CD4-positive, alpha-beta T cell (primary cell): ENCODE results near the gene PRKD2. TPM values are rescaled to one million over a fixed set of nuclear protein-coding genes. Genes with fewer than 3 reads are reported as not detected.
A peak's percentile ranks its signal among the peaks of the same experiment; 100 is the strongest.

Source experiments
- ATAC-seq: fragments of 200-7000 bp; cut with Tn5 transposase; one replicate; pipeline ENCODE4 v1.10.0; 2022; ENCODE audit warnings: mild to moderate bottlenecking; ENCODE audit not compliant: poor library complexity
- CTCF ChIA-PET: fragments of 350-600 bp; sonication (Branson Sonifier 250); formaldehyde crosslinking; loops from one replicate; lab custom pipeline; 2021; ENCODE audit warnings: antibody characterized with exemption, inconsistent platforms; lab: Charles Lee
- POLR2A ChIA-PET: fragments of 350-600 bp; sonication (Branson Sonifier 250); formaldehyde crosslinking; loops from one replicate; lab custom pipeline; 2021; ENCODE audit warnings: antibody characterized with exemption, inconsistent platforms; lab: Charles Lee
- DNase-seq, 14 experiments: peaks; one replicate each; pipeline ENCODE4 v3.0.0-alpha.2; 2013 to 2020; ENCODE audit warnings: mixed read lengths in 2 of 14
- H3K27ac ChIP-seq, 2 donors: one replicate each; pipeline versions ENCODE4 v1.5.1 to v1.7.0; 2013; ENCODE audit warnings: low read length in 2 of 2, low read depth in 1 of 2, mild to moderate bottlenecking in 1 of 2
- H3K27me3 ChIP-seq, 2 experiments: 1 replicate in 1 of 2; 2 replicates in 1 of 2; pipeline versions ENCODE4 v1.6.1 to v1.7.0; 2013; ENCODE audit warnings: low read length in 2 of 2, control low read depth in 1 of 2, mild to moderate bottlenecking in 1 of 2, moderate library complexity in 1 of 2; ENCODE audit not compliant: insufficient read depth in 2 of 2, control insufficient read depth in 1 of 2
- H3K36me3 ChIP-seq: one replicate; pipeline ENCODE4 v1.6.1; 2013; ENCODE audit warnings: low read length, control low read depth; ENCODE audit not compliant: insufficient read depth
- H3K4me1 ChIP-seq: one replicate; pipeline ENCODE4 v1.6.1; 2013; ENCODE audit warnings: low read length, control low read depth; ENCODE audit not compliant: insufficient read depth
- H3K4me3 ChIP-seq: one replicate; pipeline ENCODE4 v1.5.1; 2013; ENCODE audit warnings: mild to moderate bottlenecking, low read length, moderate library complexity
- H3K9me3 ChIP-seq, 2 experiments: 1 replicate in 1 of 2; 2 replicates in 1 of 2; pipeline versions ENCODE4 v1.6.1 to v1.7.0; 2013; ENCODE audit warnings: low read length in 2 of 2, mild to moderate bottlenecking in 2 of 2, control low read depth in 1 of 2, moderate library complexity in 1 of 2; ENCODE audit not compliant: control insufficient read depth in 1 of 2, insufficient read depth in 1 of 2
- H3K27ac Mint-ChIP-seq: one replicate; pipeline ENCODE4 v1.8.0; 2020; ENCODE audit warnings: mixed read lengths
- H3K27me3 Mint-ChIP-seq: one replicate; pipeline ENCODE4 v1.8.0; 2021; ENCODE audit warnings: mixed read lengths
- H3K36me3 Mint-ChIP-seq: one replicate; pipeline ENCODE4 v1.8.0; 2021; ENCODE audit warnings: low read depth, mixed read lengths
- H3K4me1 Mint-ChIP-seq: one replicate; pipeline ENCODE4 v1.8.0; 2021; ENCODE audit warnings: low read depth, mixed read lengths
- H3K4me3 Mint-ChIP-seq: one replicate; pipeline ENCODE4 v1.8.0; 2020; ENCODE audit warnings: mild to moderate bottlenecking, mixed read lengths
- H3K9me3 Mint-ChIP-seq: one replicate; pipeline ENCODE4 v1.8.0; 2020; ENCODE audit warnings: mixed read lengths
- intact Hi-C, 2 experiments: fragments of 100-400 bp; cut with DNase I in 1 of 2; cut with micrococcal nuclease in 1 of 2; formaldehyde crosslinking; loops; one replicate each; pipeline versions ENCODE4 v1.15.1 to v1.9.0; 2023 to 2025; cut with DNase I, micrococcal nuclease
- total RNA-seq, 174 experiments: library from RNA in 2 of 174; stranded (reverse) in 2 of 174; gene quantifications; one replicate each; pipeline ENCODE4 v1.2.3 and lab custom pipeline; 2021 to 2026
- TF ChIP-seq, protein P1 (sequence below): fragments of 200-600 bp; IDR thresholded peaks from one replicate; pipeline ENCODE4 v1.8.0; 2022; ENCODE audit warnings: antibody characterized with exemption, mild to moderate bottlenecking

The PRKD2 gene
- total RNA-seq, 2 experiments from 2014 or later: 105 to 113 TPM

GRCh38 chr19:46728693-46729339 is 11.9 kb upstream of the PRKD2 start:
- peaks cover 80% of the 10 kb centered on the region for H3K36me3 Mint-ChIP-seq
- TF ChIP-seq, protein P1, sequence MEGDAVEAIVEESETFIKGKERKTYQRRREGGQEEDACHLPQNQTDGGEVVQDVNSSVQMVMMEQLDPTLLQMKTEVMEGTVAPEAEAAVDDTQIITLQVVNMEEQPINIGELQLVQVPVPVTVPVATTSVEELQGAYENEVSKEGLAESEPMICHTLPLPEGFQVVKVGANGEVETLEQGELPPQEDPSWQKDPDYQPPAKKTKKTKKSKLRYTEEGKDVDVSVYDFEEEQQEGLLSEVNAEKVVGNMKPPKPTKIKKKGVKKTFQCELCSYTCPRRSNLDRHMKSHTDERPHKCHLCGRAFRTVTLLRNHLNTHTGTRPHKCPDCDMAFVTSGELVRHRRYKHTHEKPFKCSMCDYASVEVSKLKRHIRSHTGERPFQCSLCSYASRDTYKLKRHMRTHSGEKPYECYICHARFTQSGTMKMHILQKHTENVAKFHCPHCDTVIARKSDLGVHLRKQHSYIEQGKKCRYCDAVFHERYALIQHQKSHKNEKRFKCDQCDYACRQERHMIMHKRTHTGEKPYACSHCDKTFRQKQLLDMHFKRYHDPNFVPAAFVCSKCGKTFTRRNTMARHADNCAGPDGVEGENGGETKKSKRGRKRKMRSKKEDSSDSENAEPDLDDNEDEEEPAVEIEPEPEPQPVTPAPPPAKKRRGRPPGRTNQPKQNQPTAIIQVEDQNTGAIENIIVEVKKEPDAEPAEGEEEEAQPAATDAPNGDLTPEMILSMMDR: peak; percentile 89
- Histone ChIP-seq H3K36me3 (peaks cover 95% of the 10 kb centered on the region), H3K27ac (no peak overlapping the region), H3K27me3 (no peaks in the 10 kb centered on the region), H3K4me1 (peaks cover 11% of the 10 kb centered on the region), H3K9me3 (no peaks in the 10 kb centered on the region), H3K4me3 (no peak overlapping the region)
- H3K27ac Mint-ChIP-seq: no peak overlapping the region
- ATAC-seq: peak; percentile 89
- peaks cover 8% of the 10 kb centered on the region for H3K4me1 Mint-ChIP-seq
- CTCF ChIA-PET: interaction anchor here (0.7 to 3.5 kb wide), 12 partner anchors 11 to 199 kb away, joined by 3 to 45 read pairs (median 6); no protein-coding TSS in a partner anchor
- peak; percentile 69 to 90 (median 82) for DNase-seq
- no peaks in the 10 kb centered on the region for H3K9me3 Mint-ChIP-seq
- H3K27me3 Mint-ChIP-seq: no peaks in the 10 kb centered on the region
- intact Hi-C loops: loop anchor here (1.0 to 2.0 kb wide), 3 partner anchors 25 to 200 kb away; no protein-coding TSS in a partner anchor
- H3K4me3 Mint-ChIP-seq: no peak overlapping the region
- POLR2A ChIA-PET: interaction anchor here (0.6 to 2.0 kb wide), 7 partner anchors 11 to 116 kb away, joined by 4 to 23 read pairs (median 4); partner anchors contain the start of gene PRKD2

DNA sequence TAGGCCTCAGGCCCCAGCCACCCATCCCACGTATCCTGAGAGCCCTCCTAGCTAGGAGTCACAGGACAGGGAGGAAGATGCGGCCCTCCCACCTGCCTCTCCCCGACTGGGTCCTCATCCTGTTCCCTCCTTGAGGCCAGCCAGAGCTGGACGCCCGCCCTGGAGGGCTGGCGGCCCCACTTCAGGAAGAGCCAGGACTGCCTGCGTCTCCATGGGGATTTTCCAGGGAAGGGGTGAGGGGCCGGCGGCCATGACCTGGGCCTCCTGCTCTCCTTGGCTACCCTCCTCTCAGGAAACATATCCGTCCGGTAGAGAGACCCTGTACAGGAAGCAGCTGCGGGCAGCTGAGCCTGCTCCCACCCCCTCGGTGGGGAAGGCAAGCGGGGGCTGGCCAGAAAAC is 11.3 kb upstream of the PRKD2 start:
- Mint-ChIP-seq H3K4me3 (no peak overlapping the region), H3K9me3 (no peaks in the 10 kb centered on the region), H3K36me3 (peaks cover 74% of the 10 kb centered on the region), H3K27me3 (no peaks in the 10 kb centered on the region), H3K4me1 (peaks cover 8% of the 10 kb centered on the region), H3K27ac (no peak overlapping the region)
- DNase-seq (no peak), ATAC-seq (no peak)
- ChIA-PET POLR2A (interaction anchor here (0.6 to 2.0 kb wide), 6 partner anchors 10 to 116 kb away, joined by 4 to 23 read pairs (median 4); partner anchors contain the start of gene PRKD2), CTCF (interaction anchor here (1.0 to 3.5 kb wide), 11 partner anchors 10 to 199 kb away, joined by 3 to 45 read pairs (median 6); no protein-coding TSS in a partner anchor)
- intact Hi-C loops: loop anchor here (1.0 to 2.0 kb wide), 3 partner anchors 24 to 199 kb away; no protein-coding TSS in a partner anchor
- Histone ChIP-seq H3K36me3 (peaks cover 95% of the 10 kb centered on the region), H3K27ac (no peak overlapping the region), H3K27me3 (no peaks in the 10 kb centered on the region), H3K9me3 (no peaks in the 10 kb centered on the region), H3K4me1 (peaks cover 14% of the 10 kb centered on the region), H3K4me3 (no peak overlapping the region)
- TF ChIP-seq, protein P1: no peak

DNA sequence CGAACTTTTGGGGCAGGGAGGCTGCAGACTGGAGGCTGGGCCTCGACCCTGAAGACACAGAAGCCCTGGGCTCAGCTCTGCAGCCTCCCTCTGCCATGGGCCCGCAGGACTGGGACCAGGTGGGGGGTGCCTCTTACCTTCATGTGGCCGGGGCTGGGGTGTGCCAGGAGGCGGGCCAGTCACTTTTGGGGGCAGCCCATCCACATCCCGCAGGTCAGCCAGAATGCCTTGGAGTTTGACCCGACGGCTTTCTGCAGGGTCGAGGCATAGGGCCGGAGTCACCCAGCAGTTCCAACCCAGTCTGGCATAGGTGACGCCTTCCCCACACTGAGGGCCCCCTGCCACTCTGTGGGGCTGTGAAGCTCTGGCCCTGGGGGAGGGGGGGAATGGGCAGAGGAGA is 10.8 kb upstream of the PRKD2 start:
- peaks cover 8% of the 10 kb centered on the region for H3K4me1 Mint-ChIP-seq
- intact Hi-C loops: loop anchor here (1.0 to 2.0 kb wide), 3 partner anchors 23 to 199 kb away; no protein-coding TSS in a partner anchor
- TF ChIP-seq, protein P1: no peak
- H3K36me3 Mint-ChIP-seq: peaks cover 70% of the 10 kb centered on the region
- no peak overlapping the region for H3K27ac ChIP-seq
- ATAC-seq: no peak
- H3K27me3 Mint-ChIP-seq: no peaks in the 10 kb centered on the region
- ChIA-PET POLR2A (interaction anchor here (0.9 to 2.0 kb wide), 4 partner anchors 10 to 24 kb away, joined by 3 to 23 read pairs (median 6); no protein-coding TSS in a partner anchor), CTCF (interaction anchor here (1.3 to 3.5 kb wide), 5 partner anchors 10 to 26 kb away, joined by 6 to 45 read pairs (median 8); no protein-coding TSS in a partner anchor)
- H3K4me3 ChIP-seq: no peak overlapping the region
- H3K27ac Mint-ChIP-seq: no peak overlapping the region
- no peak for DNase-seq
- H3K9me3 Mint-ChIP-seq: no peaks in the 10 kb centered on the region
- no peaks in the 10 kb centered on the region for H3K27me3 ChIP-seq
- H3K4me1 ChIP-seq: peaks cover 17% of the 10 kb centered on the region
- H3K36me3 ChIP-seq: peaks cover 95% of the 10 kb centered on the region
- no peaks in the 10 kb centered on the region for H3K9me3 ChIP-seq
- no peak overlapping the region for H3K4me3 Mint-ChIP-seq
